ENCODE data around the gene SAPCD2.

DNA sequence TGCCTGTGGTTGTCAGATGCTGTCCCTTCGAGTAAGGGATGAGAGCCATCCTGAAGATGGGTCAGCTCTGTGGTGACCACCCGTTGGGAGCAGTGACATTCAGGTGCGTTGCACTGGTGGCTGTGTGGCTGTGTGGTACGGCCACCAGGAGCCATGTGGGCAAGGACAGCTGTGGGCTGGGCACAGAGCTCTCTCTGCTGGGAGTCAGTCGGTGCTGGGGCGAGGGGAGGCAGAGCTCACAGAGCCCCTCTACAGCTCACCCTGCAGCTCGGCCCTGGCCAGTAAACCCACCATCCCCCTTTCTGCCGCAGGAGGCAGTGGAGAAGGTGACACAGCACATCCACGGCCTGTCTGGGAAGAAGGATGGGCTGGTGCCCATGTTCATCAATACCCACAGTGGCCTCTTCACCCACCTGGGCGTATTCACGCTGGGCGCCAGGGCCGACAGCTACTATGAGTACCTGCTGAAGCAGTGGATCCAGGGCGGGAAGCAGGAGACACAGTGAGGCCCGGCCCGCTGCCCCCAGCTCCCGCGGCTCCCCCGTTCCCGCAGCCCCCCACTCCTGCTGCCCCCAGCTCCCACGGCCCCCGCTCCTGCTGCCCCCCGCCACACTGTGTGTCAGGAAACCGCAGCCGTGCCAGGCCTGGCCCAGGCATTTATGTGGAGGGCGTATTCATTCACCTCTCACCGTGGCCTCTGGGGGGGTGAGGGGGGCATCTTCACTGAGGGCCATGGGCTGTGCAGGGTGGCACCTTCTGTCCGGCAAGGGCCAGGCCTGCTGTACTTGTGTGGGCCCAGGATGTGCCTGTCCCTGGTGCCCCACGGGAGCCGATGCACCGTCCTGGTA, 35.7 kb upstream of the SAPCD2 start:
- TF ChIP-seq, protein P1, sequence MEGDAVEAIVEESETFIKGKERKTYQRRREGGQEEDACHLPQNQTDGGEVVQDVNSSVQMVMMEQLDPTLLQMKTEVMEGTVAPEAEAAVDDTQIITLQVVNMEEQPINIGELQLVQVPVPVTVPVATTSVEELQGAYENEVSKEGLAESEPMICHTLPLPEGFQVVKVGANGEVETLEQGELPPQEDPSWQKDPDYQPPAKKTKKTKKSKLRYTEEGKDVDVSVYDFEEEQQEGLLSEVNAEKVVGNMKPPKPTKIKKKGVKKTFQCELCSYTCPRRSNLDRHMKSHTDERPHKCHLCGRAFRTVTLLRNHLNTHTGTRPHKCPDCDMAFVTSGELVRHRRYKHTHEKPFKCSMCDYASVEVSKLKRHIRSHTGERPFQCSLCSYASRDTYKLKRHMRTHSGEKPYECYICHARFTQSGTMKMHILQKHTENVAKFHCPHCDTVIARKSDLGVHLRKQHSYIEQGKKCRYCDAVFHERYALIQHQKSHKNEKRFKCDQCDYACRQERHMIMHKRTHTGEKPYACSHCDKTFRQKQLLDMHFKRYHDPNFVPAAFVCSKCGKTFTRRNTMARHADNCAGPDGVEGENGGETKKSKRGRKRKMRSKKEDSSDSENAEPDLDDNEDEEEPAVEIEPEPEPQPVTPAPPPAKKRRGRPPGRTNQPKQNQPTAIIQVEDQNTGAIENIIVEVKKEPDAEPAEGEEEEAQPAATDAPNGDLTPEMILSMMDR (conservative IDR thresholded peaks at IDR 0.05; ENCODE audit: low read depth, low read length) = no peak
- TF ChIP-seq EZH2 (IDR thresholded peaks at IDR 0.05; ENCODE audit: borderline replicate concordance, low read depth, low read length, poor library complexity, severe bottlenecking) = no peak
